Smooth muscle cell (in vitro differentiated cells): Measurements from ENCODE around the gene GFOD1. TPM values are rescaled to one million over a fixed set of nuclear protein-coding genes. Genes with fewer than 3 reads are reported as not detected.

Experiments
- DNase-seq: peaks from one replicate; lab custom pipeline; 2025; ENCODE audit not compliant: unreplicated experiment; lab: John Stamatoyannopoulos, UW
- H2AFZ ChIP-seq: fragments of 200-600 bp; sonication (generic); 2 replicates; pipeline ENCODE4 v1.6.0; 2016; ENCODE audit warnings: antibody characterized with exemption, low read depth, mild to moderate bottlenecking
- H3F3A ChIP-seq: fragments of 200-600 bp; sonication (generic); 2 replicates; pipeline ENCODE4 v1.6.0; 2017; ENCODE audit warnings: antibody characterized with exemption, low read depth
- H3K27ac ChIP-seq: fragments of 200-600 bp; sonication (generic); 2 replicates; pipeline ENCODE4 v1.5.1; 2016; ENCODE audit warnings: low read depth, mild to moderate bottlenecking
- H3K27me3 ChIP-seq: fragments of 200-600 bp; sonication (generic); 2 replicates; pipeline ENCODE4 v1.6.1; 2016; ENCODE audit warnings: low read depth, mild to moderate bottlenecking
- H3K36me3 ChIP-seq: fragments of 200-600 bp; sonication (generic); 2 replicates; pipeline ENCODE4 v1.5.1; 2016; ENCODE audit warnings: low read depth
- H3K4me1 ChIP-seq: fragments of 200-600 bp; sonication (generic); 2 replicates; pipeline ENCODE4 v1.5.1; 2016; ENCODE audit warnings: low read depth
- H3K4me2 ChIP-seq: fragments of 200-600 bp; sonication (generic); 2 replicates; pipeline ENCODE4 v1.6.0; 2016; ENCODE audit warnings: mild to moderate bottlenecking
- H3K4me3 ChIP-seq: fragments of 200-600 bp; sonication (generic); 2 replicates; pipeline ENCODE4 v1.5.1; 2016; ENCODE audit warnings: mild to moderate bottlenecking
- H3K79me2 ChIP-seq: fragments of 200-600 bp; sonication (generic); 2 replicates; pipeline ENCODE4 v1.6.0; 2016; ENCODE audit warnings: low read depth, mild to moderate bottlenecking
- H3K9ac ChIP-seq: fragments of 200-600 bp; sonication (generic); 2 replicates; pipeline ENCODE4 v1.6.0; 2016; ENCODE audit warnings: low read depth
- H3K9me3 ChIP-seq: fragments of 200-600 bp; sonication (generic); replicated peaks from 2 replicates; pipeline ENCODE4 v1.5.1; 2016; ENCODE audit warnings: low read depth
- H4K20me1 ChIP-seq: fragments of 200-600 bp; sonication (generic); 2 replicates; pipeline ENCODE4 v1.6.0; 2016; ENCODE audit warnings: low read depth
- WGBS: methylation state at CpG from one replicate; pipeline ENCODE4 v1.1.7; 2016; ENCODE audit warnings: low lambda C conversion rate; 5-methylcytosine and 5-hydroxymethylcytosine counted together
- polyA plus RNA-seq: library from polyadenylated mRNA; unstranded; fragments of >200 nt; fragmentation: Nextera tagmentation; extraction: Ambion mirVana; gene quantifications from 2 replicates; pipeline ENCODE4 v1.2.1, GENCODE V29; 2016
- total RNA-seq: library from RNA; depleted of rRNA; stranded (reverse); fragments of >200 nt; gene quantifications from 2 replicates; pipeline ENCODE4 v1.2.3, GENCODE V29; 2014
- TF ChIP-seq, protein P1 (sequence below): fragments of 200-600 bp; sonication (generic); IDR thresholded peaks from 2 replicates; pipeline ENCODE4 v1.5.1; 2017; ENCODE audit warnings: borderline replicate concordance, mild to moderate bottlenecking, antibody characterized with exemption; ENCODE audit not compliant: insufficient read depth, poor library complexity, severe bottlenecking

GFOD1 gene
- total and polyA plus RNA-seq, 2 experiments from 2014 or later, result 9.6 to 14.0 TPM

DNA sequence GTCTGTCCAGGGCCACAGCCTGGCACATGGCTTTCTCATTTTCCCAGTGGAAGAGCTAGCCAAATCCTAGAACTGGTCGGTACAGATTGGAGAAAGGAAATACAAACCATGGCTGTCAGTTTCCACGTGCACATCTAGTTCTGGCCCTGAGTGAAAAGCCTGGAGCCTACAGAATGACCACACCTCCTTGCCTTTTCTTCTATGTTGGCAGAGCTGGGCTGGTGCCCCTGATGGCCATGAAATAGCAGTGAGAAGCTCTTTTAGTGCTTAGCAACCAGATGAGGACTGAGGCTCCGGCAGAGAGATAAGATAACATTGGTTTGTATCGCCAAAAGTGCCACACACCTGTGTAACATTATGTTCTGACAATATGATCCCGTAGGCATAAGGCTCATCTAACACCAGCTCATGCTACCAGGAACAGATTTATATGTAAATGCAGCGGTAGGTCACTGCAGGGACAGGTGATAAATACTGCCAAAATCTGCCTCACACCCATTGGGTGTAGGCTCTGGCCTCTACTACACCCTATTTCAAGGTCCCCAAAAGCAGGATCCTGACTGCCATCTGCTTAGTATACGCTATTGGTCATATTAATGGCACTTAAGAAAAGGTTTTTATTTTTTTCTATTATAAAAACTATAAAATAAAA lies 119.2 kb downstream of the GFOD1 start:
- DNase-seq, result no peak
- Histone ChIP-seq H3K27ac (no peak overlapping the region), H3K9me3 (no peaks in the 10 kb centered on the region), H3K4me2 (no peak overlapping the region), H2AFZ (no peak overlapping the region), H3K79me2 (no peaks in the 10 kb centered on the region), H3K27me3 (no peaks in the 10 kb centered on the region), H3K36me3 (no peaks in the 10 kb centered on the region), H3K4me1 (peaks cover 21% of the 10 kb centered on the region), H3K9ac (no peak overlapping the region), H3K4me3 (no peak overlapping the region), H3F3A (peaks cover 4% of the 10 kb centered on the region), H4K20me1 (no peaks in the 10 kb centered on the region)
- TF ChIP-seq, protein P1, sequence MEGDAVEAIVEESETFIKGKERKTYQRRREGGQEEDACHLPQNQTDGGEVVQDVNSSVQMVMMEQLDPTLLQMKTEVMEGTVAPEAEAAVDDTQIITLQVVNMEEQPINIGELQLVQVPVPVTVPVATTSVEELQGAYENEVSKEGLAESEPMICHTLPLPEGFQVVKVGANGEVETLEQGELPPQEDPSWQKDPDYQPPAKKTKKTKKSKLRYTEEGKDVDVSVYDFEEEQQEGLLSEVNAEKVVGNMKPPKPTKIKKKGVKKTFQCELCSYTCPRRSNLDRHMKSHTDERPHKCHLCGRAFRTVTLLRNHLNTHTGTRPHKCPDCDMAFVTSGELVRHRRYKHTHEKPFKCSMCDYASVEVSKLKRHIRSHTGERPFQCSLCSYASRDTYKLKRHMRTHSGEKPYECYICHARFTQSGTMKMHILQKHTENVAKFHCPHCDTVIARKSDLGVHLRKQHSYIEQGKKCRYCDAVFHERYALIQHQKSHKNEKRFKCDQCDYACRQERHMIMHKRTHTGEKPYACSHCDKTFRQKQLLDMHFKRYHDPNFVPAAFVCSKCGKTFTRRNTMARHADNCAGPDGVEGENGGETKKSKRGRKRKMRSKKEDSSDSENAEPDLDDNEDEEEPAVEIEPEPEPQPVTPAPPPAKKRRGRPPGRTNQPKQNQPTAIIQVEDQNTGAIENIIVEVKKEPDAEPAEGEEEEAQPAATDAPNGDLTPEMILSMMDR, result no peak
- WGBS, result 88% methylated on average over 7 of the region's 7 CpGs

DNA sequence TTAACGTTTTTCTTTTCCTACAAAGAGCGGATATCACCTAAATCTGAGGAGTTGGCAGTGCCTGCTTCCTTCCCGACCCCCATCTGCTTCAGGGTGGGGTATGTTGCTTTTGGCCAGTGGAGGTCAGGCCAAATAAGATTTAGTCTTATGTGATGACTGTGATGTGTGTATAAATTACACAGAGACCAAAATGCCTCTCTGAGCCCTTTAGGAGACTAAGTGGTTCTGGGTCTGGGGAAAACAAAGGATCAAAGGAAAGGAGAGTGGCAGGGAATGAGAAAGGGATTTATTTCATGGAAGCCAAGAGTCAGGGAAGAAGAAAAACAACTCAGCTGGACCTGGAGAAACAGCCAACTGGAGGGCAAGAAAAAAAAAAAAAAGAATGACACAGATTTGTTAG lies 120.0 kb downstream of the GFOD1 start:
- Histone ChIP-seq H3K27me3 (no peaks in the 10 kb centered on the region), H3K9me3 (no peaks in the 10 kb centered on the region), H3K9ac (no peak overlapping the region), H3K4me2 (no peak overlapping the region), H3K79me2 (no peaks in the 10 kb centered on the region), H3K27ac (no peak overlapping the region), H3K36me3 (no peaks in the 10 kb centered on the region), H3K4me3 (no peak overlapping the region), H3K4me1 (peaks cover 15% of the 10 kb centered on the region), H3F3A (peaks cover 4% of the 10 kb centered on the region), H2AFZ (no peak overlapping the region), H4K20me1 (no peaks in the 10 kb centered on the region)
- TF ChIP-seq, protein P1, result no peak
- DNase-seq, result no peak
- 66% methylated on average over 3 of the region's 3 CpGs for WGBS

DNA sequence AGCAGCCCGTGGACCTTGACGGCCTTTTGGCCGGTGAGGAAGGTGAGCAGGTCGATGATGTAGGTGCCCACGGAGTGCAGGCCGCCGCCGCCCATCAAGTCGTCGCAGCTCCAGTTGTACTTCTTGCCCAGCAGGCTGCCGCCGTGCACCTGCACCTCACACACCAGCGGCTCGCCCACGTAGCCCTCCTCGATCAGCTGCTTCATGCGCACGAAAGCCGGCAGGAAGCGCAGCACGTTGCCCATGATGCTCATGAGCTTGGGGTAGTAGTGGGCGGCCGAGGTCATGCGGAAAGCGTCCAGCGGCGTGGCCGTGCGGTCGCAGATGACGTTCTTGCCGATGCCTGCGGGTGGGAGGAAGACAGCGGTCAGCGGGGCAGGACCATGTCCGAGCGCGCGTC lies 122.1 kb downstream of the GFOD1 start:
- peaks cover 15% of the 10 kb centered on the region for H3K4me1 ChIP-seq
- no peak for DNase-seq
- no peaks in the 10 kb centered on the region for H3K27me3 ChIP-seq
- no peak overlapping the region for H3K27ac ChIP-seq
- WGBS, result over 99% methylated on average over 37 of the region's 39 CpGs
- H2AFZ ChIP-seq, result no peak overlapping the region
- H3K79me2 ChIP-seq, result no peaks in the 10 kb centered on the region
- H3K9me3 ChIP-seq, result no peaks in the 10 kb centered on the region
- no peak overlapping the region for H3K9ac ChIP-seq
- no peak overlapping the region for H3K4me3 ChIP-seq
- TF ChIP-seq, protein P1, result no peak
- H3K4me2 ChIP-seq, result no peak overlapping the region
- H3F3A ChIP-seq, result peaks cover 4% of the 10 kb centered on the region
- no peaks in the 10 kb centered on the region for H3K36me3 ChIP-seq
- H4K20me1 ChIP-seq, result no peaks in the 10 kb centered on the region

DNA sequence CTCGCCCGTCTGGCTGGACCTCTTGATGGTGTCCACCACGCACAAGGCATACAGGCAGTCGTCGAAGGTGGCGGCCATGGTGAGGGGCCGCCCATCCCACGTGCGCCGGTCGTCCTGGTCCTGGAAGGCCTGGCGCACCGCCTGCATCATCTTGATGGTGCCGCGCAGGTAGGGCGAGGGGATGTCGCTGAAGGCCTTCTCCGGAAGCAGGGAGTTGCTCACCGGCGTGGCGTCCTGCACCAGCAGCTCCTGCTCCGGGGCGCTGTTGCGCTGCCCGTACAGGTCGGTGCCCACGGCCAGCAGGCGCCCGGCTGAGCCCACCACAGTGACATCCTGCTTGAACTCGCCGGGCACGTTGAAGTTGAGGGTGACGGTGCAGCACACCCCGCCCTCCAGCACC lies 122.6 kb downstream of the GFOD1 start:
- Histone ChIP-seq H3K4me3 (no peak overlapping the region), H3K27ac (no peak overlapping the region), H4K20me1 (no peaks in the 10 kb centered on the region), H3K4me1 (peaks cover 15% of the 10 kb centered on the region), H3K4me2 (no peak overlapping the region), H3K79me2 (no peaks in the 10 kb centered on the region), H3F3A (peaks cover 4% of the 10 kb centered on the region), H3K27me3 (no peaks in the 10 kb centered on the region), H3K9me3 (no peaks in the 10 kb centered on the region), H2AFZ (no peak overlapping the region), H3K36me3 (no peaks in the 10 kb centered on the region), H3K9ac (no peak overlapping the region)
- no peak for DNase-seq
- 98% methylated on average over 34 of the region's 34 CpGs for WGBS
- TF ChIP-seq, protein P1, result no peak
